ENCODE results near the gene MOB1A.

DNA sequence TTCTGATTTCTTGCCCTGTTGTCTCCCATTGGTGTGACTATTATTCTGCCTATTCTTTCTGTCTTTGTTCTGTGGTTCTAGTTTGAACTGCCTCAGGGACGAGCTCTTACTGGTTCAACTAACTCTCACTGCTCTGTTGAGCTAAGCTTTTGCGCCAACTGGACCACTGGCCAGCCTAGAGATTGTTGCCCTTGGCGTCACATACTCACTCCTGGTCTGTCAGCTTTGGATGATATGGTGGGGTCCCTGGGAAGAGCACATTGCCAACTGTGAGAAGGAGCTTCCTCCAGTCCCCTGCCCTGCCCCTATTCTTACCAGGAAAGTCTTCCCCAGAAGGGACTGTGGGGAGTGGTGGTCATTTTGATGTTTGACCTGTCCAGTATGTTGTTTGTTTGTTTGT, 25.8 kb upstream of the MOB1A start:
- TF ChIP-seq, protein P1, sequence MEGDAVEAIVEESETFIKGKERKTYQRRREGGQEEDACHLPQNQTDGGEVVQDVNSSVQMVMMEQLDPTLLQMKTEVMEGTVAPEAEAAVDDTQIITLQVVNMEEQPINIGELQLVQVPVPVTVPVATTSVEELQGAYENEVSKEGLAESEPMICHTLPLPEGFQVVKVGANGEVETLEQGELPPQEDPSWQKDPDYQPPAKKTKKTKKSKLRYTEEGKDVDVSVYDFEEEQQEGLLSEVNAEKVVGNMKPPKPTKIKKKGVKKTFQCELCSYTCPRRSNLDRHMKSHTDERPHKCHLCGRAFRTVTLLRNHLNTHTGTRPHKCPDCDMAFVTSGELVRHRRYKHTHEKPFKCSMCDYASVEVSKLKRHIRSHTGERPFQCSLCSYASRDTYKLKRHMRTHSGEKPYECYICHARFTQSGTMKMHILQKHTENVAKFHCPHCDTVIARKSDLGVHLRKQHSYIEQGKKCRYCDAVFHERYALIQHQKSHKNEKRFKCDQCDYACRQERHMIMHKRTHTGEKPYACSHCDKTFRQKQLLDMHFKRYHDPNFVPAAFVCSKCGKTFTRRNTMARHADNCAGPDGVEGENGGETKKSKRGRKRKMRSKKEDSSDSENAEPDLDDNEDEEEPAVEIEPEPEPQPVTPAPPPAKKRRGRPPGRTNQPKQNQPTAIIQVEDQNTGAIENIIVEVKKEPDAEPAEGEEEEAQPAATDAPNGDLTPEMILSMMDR (IDR thresholded peaks at IDR 0.05), result no peak
- no peak for TF ChIP-seq POLR2A (IDR thresholded peaks at IDR 0.05)
